ENCODE data around the gene CEBPZ.
A peak's percentile ranks its signal among the peaks of the same experiment; 100 is the strongest.

The CEBPZ gene

DNA sequence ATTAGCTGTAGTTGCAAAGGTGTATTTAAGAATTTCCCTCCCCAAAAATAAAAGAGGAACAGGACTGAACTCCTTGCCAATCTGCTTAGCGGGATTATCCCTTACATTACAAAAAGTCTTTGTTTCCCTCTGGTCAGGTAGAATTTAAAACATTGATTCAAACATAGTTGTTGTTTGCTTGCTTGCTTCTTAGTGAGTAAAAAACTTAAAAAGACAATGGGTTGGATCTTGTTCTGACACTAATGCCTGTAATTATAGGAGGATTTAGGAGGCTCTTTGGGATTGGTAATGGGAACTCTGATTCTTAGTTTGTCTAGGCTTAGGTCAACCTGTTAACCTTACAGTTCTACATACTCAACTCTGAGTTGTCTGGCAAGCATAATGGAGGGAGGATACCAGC lies 38.8 kb downstream of the CEBPZ start:
- H3K27me3 ChIP-seq: no peaks in the 10 kb centered on the region
- H3K4me3 ChIP-seq (ENCODE audit: low read depth in 1 of 2, low read length in 1 of 2): no peak overlapping the region
- no peak for TF ChIP-seq CTCF (IDR thresholded peaks at IDR 0.05)
- H3K36me3 ChIP-seq: no peaks in the 10 kb centered on the region
- H3K9me3 ChIP-seq: no peaks in the 10 kb centered on the region
- H3K4me1 ChIP-seq (ENCODE audit: control insufficient read depth in 1 of 2, insufficient read depth in 1 of 2, low read depth in 1 of 2, low read length in 1 of 2): peaks cover 93% of the 10 kb centered on the region in 2 experiments
- H3K27ac ChIP-seq: no peak overlapping the region

GRCh38 chr2:37191747-37192146 lies 39.6 kb downstream of the CEBPZ start:
- no peaks in the 10 kb centered on the region for H3K36me3 ChIP-seq
- H3K27ac ChIP-seq: peak overlapping the region; percentile 84
- TF ChIP-seq CTCF (IDR thresholded peaks at IDR 0.05): no peak
- H3K27me3 ChIP-seq: no peaks in the 10 kb centered on the region
- peaks cover 85% of the 10 kb centered on the region in 2 experiments for H3K4me1 ChIP-seq (ENCODE audit: control insufficient read depth in 1 of 2, insufficient read depth in 1 of 2, low read depth in 1 of 2, low read length in 1 of 2)
- no peaks in the 10 kb centered on the region for H3K9me3 ChIP-seq
- no peak overlapping the region for H3K4me3 ChIP-seq (ENCODE audit: low read depth in 1 of 2, low read length in 1 of 2)

- peaks cover 81 to 83% of the 10 kb centered on the region in 2 experiments for H3K4me1 ChIP-seq (ENCODE audit: control insufficient read depth in 1 of 2, insufficient read depth in 1 of 2, low read depth in 1 of 2, low read length in 1 of 2)
- H3K27me3 ChIP-seq: no peaks in the 10 kb centered on the region
- H3K27ac ChIP-seq: peak overlapping the region; percentile 84
- H3K4me3 ChIP-seq (ENCODE audit: low read depth in 1 of 2, low read length in 1 of 2): peak overlapping the region in 1 of 2 experiments; percentile 41
- no peaks in the 10 kb centered on the region for H3K36me3 ChIP-seq
- no peak for TF ChIP-seq CTCF (IDR thresholded peaks at IDR 0.05)
- no peaks in the 10 kb centered on the region for H3K9me3 ChIP-seq
Observed at GRCh38 chr2:37191253-37191652, 40.1 kb downstream of the CEBPZ start.

GRCh38 chr2:37190290-37190689 lies 41.1 kb downstream of the CEBPZ start:
- Histone ChIP-seq H3K4me1 (ENCODE audit: control insufficient read depth in 1 of 2, insufficient read depth in 1 of 2, low read depth in 1 of 2, low read length in 1 of 2) (peaks cover 71 to 73% of the 10 kb centered on the region in 2 experiments), H3K27me3 (no peaks in the 10 kb centered on the region), H3K4me3 (ENCODE audit: low read depth in 1 of 2, low read length in 1 of 2) (peak overlapping the region; percentile 41 to 46), H3K27ac (peak overlapping the region; percentile 84), H3K36me3 (no peaks in the 10 kb centered on the region), H3K9me3 (no peaks in the 10 kb centered on the region)
- TF ChIP-seq CTCF (IDR thresholded peaks at IDR 0.05): no peak

- Histone ChIP-seq H3K36me3 (no peaks in the 10 kb centered on the region), H3K4me1 (ENCODE audit: control insufficient read depth in 1 of 2, insufficient read depth in 1 of 2, low read depth in 1 of 2, low read length in 1 of 2) (peaks cover 67 to 68% of the 10 kb centered on the region in 2 experiments), H3K9me3 (no peaks in the 10 kb centered on the region), H3K4me3 (ENCODE audit: low read depth in 1 of 2, low read length in 1 of 2) (peak overlapping the region; percentile 27 to 46), H3K27me3 (peaks cover 5% of the 10 kb centered on the region), H3K27ac (peak overlapping the region; percentile 84)
- no peak for TF ChIP-seq CTCF (IDR thresholded peaks at IDR 0.05)
Observed at GRCh38 chr2:37189452-37190153, 41.8 kb downstream of the CEBPZ start.
